Ectodermal cell (in vitro differentiated cells): ENCODE data around the gene VSIR.

Source experiments
- H3K27ac ChIP-seq: 2 replicates; pipeline ENCODE4 v1.7.0; 2013; ENCODE audit warnings: mild to moderate bottlenecking, low read depth, low read length; ENCODE audit not compliant: insufficient read depth, poor library complexity, severe bottlenecking
- H3K27me3 ChIP-seq: 2 replicates; pipeline ENCODE4 v1.7.0; 2013; ENCODE audit warnings: mild to moderate bottlenecking, low read length; ENCODE audit not compliant: insufficient read depth, control insufficient read depth, poor library complexity, severe bottlenecking
- H3K36me3 ChIP-seq: one replicate; pipeline ENCODE4 v1.7.0; 2013; ENCODE audit warnings: low read length; ENCODE audit not compliant: control insufficient read depth, insufficient read depth
- H3K4me1 ChIP-seq: one replicate; pipeline ENCODE4 v1.7.0; 2013; ENCODE audit warnings: low read length; ENCODE audit not compliant: control insufficient read depth, insufficient read depth
- H3K4me3 ChIP-seq: 2 replicates; pipeline ENCODE4 v1.7.0; 2013; ENCODE audit warnings: low read depth, low read length, control low read depth; ENCODE audit not compliant: insufficient read depth
- H3K9me3 ChIP-seq: 2 replicates; pipeline ENCODE4 v1.7.0; 2013; ENCODE audit warnings: mild to moderate bottlenecking, low read length, moderate library complexity; ENCODE audit not compliant: control insufficient read depth
- WGBS, 2 experiments: methylation state at CpG; one replicate each; pipeline ENCODE4 v1.1.7; 2013; ENCODE audit warnings: missing lambda C conversion rate in 2 of 2; 5-methylcytosine and 5-hydroxymethylcytosine counted together

The VSIR gene

GRCh38 chr10:71739358-71739900 is 33.9 kb downstream of the VSIR start:
- 92% methylated on average over 8 of the region's 8 CpGs for WGBS, 2 experiments
- Histone ChIP-seq H3K9me3 (no peaks in the 10 kb centered on the region), H3K36me3 (no peaks in the 10 kb centered on the region), H3K4me3 (no peak overlapping the region), H3K4me1 (peaks cover 7% of the 10 kb centered on the region), H3K27ac (no peak overlapping the region), H3K27me3 (no peaks in the 10 kb centered on the region)

GRCh38 chr10:71737834-71738197 is 35.5 kb downstream of the VSIR start:
- Histone ChIP-seq H3K9me3 (no peaks in the 10 kb centered on the region), H3K4me3 (no peak overlapping the region), H3K27me3 (no peaks in the 10 kb centered on the region), H3K36me3 (no peaks in the 10 kb centered on the region), H3K27ac (no peak overlapping the region), H3K4me1 (peaks cover 7% of the 10 kb centered on the region)
- WGBS, 2 experiments, result 95 to 98% methylated on average over 3 of the region's 3 CpGs

DNA sequence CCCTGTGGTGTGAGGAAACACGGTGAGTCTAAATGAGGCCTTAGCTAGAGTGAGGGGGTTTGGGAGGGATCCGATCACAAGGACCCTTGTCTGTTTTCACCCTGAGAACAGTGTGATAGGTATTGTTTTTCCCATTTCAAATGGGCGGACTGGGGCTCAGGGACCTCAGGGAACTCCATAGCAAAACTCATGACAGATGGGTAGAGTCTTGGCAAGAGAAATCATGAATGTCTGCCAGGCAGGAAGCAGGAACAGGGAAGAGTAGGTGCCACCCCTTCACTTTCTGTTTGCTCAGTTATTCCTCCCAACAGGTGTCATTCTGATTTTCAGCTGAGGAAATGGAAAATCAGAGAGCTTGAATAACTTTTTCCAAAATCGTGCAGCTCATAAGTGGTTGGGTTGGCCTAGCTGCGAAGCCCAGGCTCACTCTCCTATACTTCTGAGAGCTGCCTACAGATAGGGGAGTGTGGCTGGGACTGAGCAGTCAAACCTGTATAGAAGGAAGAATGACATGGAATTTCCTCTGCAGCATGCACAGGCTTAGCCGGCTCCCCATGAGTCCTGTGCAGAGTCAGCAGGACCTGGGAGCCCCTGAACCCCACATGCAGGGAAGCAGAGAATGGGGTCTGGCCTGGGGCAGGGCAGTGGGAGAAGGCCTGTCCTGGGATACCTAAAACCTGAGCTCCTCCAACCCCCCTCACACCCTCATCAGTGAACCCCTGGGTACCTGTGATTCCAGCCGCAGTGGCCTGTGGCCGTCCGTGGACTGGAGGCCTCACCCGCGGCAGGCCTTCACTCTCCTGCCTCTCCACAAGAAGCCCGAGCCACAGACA is 36.1 kb downstream of the VSIR start:
- WGBS, 2 experiments, result 91 to 92% methylated on average over 12 of the region's 12 CpGs
- no peaks in the 10 kb centered on the region for H3K27me3 ChIP-seq
- H3K4me1 ChIP-seq, result peaks cover 7% of the 10 kb centered on the region
- H3K27ac ChIP-seq, result no peak overlapping the region
- no peaks in the 10 kb centered on the region for H3K9me3 ChIP-seq
- no peak overlapping the region for H3K4me3 ChIP-seq
- no peaks in the 10 kb centered on the region for H3K36me3 ChIP-seq

GRCh38 chr10:71736570-71736952 is 36.8 kb downstream of the VSIR start:
- Histone ChIP-seq H3K4me1 (peaks cover 7% of the 10 kb centered on the region), H3K9me3 (no peaks in the 10 kb centered on the region), H3K4me3 (no peak overlapping the region), H3K27me3 (no peaks in the 10 kb centered on the region), H3K27ac (no peak overlapping the region), H3K36me3 (no peaks in the 10 kb centered on the region)
- WGBS, 2 experiments, result 71 to 77% methylated on average over 2 of the region's 2 CpGs

DNA sequence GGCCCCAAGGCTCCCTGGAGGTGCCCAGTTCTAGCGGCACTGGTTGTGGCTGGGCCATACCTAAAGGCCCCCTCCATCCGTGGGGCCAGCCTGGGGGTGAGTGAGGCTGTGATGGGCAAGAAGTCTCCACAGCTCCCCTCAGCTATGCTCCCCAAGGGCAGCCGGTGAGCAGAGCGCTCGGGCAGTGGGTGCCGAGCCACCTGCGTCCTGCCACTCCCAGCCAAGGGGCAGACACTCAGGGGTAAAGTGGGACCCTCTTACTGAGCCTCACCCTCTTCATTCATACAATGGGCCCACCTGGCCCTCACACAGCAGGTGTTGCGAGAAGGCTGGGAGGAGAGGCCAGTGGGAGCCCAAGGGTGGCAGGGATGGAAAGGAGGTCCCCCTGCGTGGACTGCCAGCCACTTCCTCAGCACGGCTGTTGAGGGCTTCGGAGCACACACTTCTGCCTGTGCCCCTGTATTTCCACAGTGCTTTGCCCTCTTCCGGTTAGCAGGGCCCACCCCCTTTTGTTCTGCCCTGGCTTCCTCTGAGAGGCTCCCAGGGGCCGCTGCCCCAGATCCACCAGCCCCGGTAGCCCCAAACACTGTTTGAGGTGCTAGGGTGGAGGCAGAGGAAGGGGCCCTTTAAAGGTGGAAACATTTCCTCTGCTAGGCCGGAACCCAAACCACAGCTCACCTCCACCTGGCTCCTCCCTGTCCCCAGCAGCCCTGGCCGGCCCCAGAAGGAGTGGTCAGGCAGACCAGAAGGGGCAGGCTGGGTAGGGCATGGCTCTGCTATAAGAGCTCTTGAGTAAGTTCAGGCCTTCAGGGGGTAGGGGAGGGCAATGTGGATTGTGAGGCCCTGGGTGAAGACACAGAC is 37.4 kb downstream of the VSIR start:
- H3K9me3 ChIP-seq, result no peaks in the 10 kb centered on the region
- no peaks in the 10 kb centered on the region for H3K36me3 ChIP-seq
- H3K4me1 ChIP-seq, result peaks cover 7% of the 10 kb centered on the region
- WGBS, 2 experiments, result 90 to 91% methylated on average over 16 of the region's 16 CpGs
- H3K27ac ChIP-seq, result no peak overlapping the region
- H3K4me3 ChIP-seq, result no peak overlapping the region
- H3K27me3 ChIP-seq, result no peaks in the 10 kb centered on the region

DNA sequence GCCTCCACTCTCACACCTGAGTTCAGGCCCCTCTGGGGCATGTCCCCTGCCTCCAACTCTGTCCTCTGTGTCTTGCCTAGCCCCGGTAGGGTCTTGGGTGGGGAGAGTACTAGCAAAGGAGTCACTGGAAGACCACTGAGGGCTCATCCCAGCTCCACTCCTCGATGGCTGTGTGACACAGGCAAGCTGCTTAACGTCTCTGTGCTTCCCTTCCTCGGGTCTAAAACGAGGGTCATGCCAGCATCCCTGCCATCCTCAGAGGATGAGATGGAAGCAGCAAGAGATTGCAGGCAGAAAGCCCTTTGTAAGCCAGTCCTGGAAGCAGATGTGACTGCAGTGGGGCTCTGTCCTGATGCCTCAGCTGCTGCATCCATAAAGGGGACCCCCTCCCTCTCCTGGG is 38.5 kb downstream of the VSIR start:
- no peak overlapping the region for H3K4me3 ChIP-seq
- no peak overlapping the region for H3K27ac ChIP-seq
- H3K9me3 ChIP-seq, result no peaks in the 10 kb centered on the region
- no peaks in the 10 kb centered on the region for H3K27me3 ChIP-seq
- peaks cover 7% of the 10 kb centered on the region for H3K4me1 ChIP-seq
- WGBS, 2 experiments, result 94% methylated on average over 5 of the region's 5 CpGs
- no peaks in the 10 kb centered on the region for H3K36me3 ChIP-seq

- Histone ChIP-seq H3K9me3 (no peaks in the 10 kb centered on the region), H3K27ac (no peak overlapping the region), H3K4me1 (peaks cover 17% of the 10 kb centered on the region), H3K27me3 (no peaks in the 10 kb centered on the region), H3K4me3 (no peak overlapping the region), H3K36me3 (no peaks in the 10 kb centered on the region)
- 95 to 96% methylated on average over 12 of the region's 12 CpGs for WGBS, 2 experiments
Measured at GRCh38 chr10:71731791-71732190, 41.5 kb downstream of the VSIR start.

GRCh38 chr10:71729161-71729636 is 44.1 kb downstream of the VSIR start:
- peaks cover 10% of the 10 kb centered on the region for H3K4me1 ChIP-seq
- WGBS, 2 experiments, result 82 to 83% methylated on average over 8 to 10 of the region's 10 CpGs
- no peaks in the 10 kb centered on the region for H3K36me3 ChIP-seq
- H3K9me3 ChIP-seq, result no peaks in the 10 kb centered on the region
- H3K27ac ChIP-seq, result no peak overlapping the region
- no peaks in the 10 kb centered on the region for H3K27me3 ChIP-seq
- H3K4me3 ChIP-seq, result no peak overlapping the region

GRCh38 chr10:71727738-71728737 is 45.3 kb downstream of the VSIR start:
- Histone ChIP-seq H3K4me3 (no peak overlapping the region), H3K9me3 (no peaks in the 10 kb centered on the region), H3K4me1 (peaks cover 10% of the 10 kb centered on the region), H3K27me3 (no peaks in the 10 kb centered on the region), H3K36me3 (no peaks in the 10 kb centered on the region), H3K27ac (peak overlapping the region; percentile 2)
- WGBS, 2 experiments, result 78 to 85% methylated on average over 8 of the region's 8 CpGs
